CD4-positive, alpha-beta memory T cell (primary cell): Measurements from ENCODE around the gene GABRR1. TPM values are rescaled to one million over a fixed set of nuclear protein-coding genes. Genes with fewer than 3 reads are reported as not detected.

ENCODE experiments used
- CTCF ChIA-PET: fragments of 350-600 bp; sonication (Branson Sonifier 250); formaldehyde crosslinking; loops from one replicate; lab custom pipeline; 2021; ENCODE audit warnings: inconsistent platforms; ENCODE audit not compliant: partially characterized antibody; lab: Charles Lee
- POLR2A ChIA-PET: fragments of 350-600 bp; sonication (Branson Sonifier 250); formaldehyde crosslinking; loops from one replicate; lab custom pipeline; 2021; ENCODE audit not compliant: partially characterized antibody; lab: Charles Lee
- DNase-seq, 5 donors: peaks; one replicate each; pipeline versions ENCODE4 v3.0.0 to v3.0.0-alpha.2; 2020 to 2022; ENCODE audit warnings: mixed read lengths in 1 of 5
- H3K27ac ChIP-seq: one replicate; pipeline ENCODE4 v1.7.0; 2013; ENCODE audit warnings: low read depth, low read length
- H3K27me3 ChIP-seq: 2 replicates; pipeline ENCODE4 v1.7.0; 2013; ENCODE audit warnings: mild to moderate bottlenecking, low read length, moderate library complexity; ENCODE audit not compliant: insufficient read depth
- H3K36me3 ChIP-seq: 2 replicates; pipeline ENCODE4 v1.7.0; 2013; ENCODE audit warnings: mild to moderate bottlenecking, low read length, moderate library complexity; ENCODE audit not compliant: insufficient read depth
- H3K4me1 ChIP-seq: 2 replicates; pipeline ENCODE4 v1.7.0; 2013; ENCODE audit warnings: mild to moderate bottlenecking, low read length, moderate library complexity; ENCODE audit not compliant: insufficient read depth
- H3K4me3 ChIP-seq, 2 donors: one replicate each; pipeline ENCODE4 v1.7.0; 2013; ENCODE audit warnings: low read length in 2 of 2, mild to moderate bottlenecking in 1 of 2
- H3K9me3 ChIP-seq, 2 donors: one replicate each; pipeline ENCODE4 v1.7.0; 2013; ENCODE audit warnings: low read length in 2 of 2, control low read depth in 1 of 2; ENCODE audit not compliant: control insufficient read depth in 1 of 2
- H3K27ac Mint-ChIP-seq, 7 donors: one replicate each; pipeline ENCODE4 v1.8.0; 2020 to 2021; ENCODE audit warnings: mixed read lengths in 7 of 7, mild to moderate bottlenecking in 6 of 7, inconsistent platforms in 3 of 7, moderate library complexity in 3 of 7
- H3K27me3 Mint-ChIP-seq, 2 donors: one replicate each; pipeline ENCODE4 v1.8.0; 2020 to 2021; ENCODE audit warnings: mixed read lengths in 2 of 2
- H3K36me3 Mint-ChIP-seq, 2 donors: one replicate each; pipeline ENCODE4 v1.8.0; 2020 to 2021; ENCODE audit warnings: mixed read lengths in 2 of 2, inconsistent platforms in 1 of 2, mild to moderate bottlenecking in 1 of 2
- H3K4me1 Mint-ChIP-seq, 4 donors: one replicate each; pipeline ENCODE4 v1.8.0; 2020 to 2021; ENCODE audit warnings: mixed read lengths in 4 of 4, mild to moderate bottlenecking in 1 of 4
- H3K4me3 Mint-ChIP-seq, 8 donors: one replicate each; pipeline ENCODE4 v1.8.0; 2020 to 2021; ENCODE audit warnings: mixed read lengths in 8 of 8, mild to moderate bottlenecking in 7 of 8, moderate library complexity in 6 of 8, inconsistent platforms in 3 of 8
- H3K9me3 Mint-ChIP-seq, 8 donors: one replicate each; pipeline ENCODE4 v1.8.0; 2020 to 2021; ENCODE audit warnings: mixed read lengths in 8 of 8, mild to moderate bottlenecking in 5 of 8, inconsistent platforms in 3 of 8, moderate library complexity in 1 of 8
- intact Hi-C: fragments of 100-400 bp; cut with micrococcal nuclease; formaldehyde crosslinking; loops from one replicate; pipeline ENCODE4 v1.15.1; 2023
- polyA plus RNA-seq, 2 donors: library from polyadenylated mRNA; unstranded; fragments of 300-500 nt; fragmentation: Illumina TruSeq; gene quantifications; one replicate each; pipeline ENCODE4 v1.2.3, GENCODE V29; 2021
- total RNA-seq, 2 experiments: library from RNA; stranded (reverse); gene quantifications; one replicate each; pipeline ENCODE4 v1.2.3, GENCODE V29; 2021

GABRR1 gene
- total and polyA plus RNA-seq, 4 experiments from 2014 or later: not detected

DNA sequence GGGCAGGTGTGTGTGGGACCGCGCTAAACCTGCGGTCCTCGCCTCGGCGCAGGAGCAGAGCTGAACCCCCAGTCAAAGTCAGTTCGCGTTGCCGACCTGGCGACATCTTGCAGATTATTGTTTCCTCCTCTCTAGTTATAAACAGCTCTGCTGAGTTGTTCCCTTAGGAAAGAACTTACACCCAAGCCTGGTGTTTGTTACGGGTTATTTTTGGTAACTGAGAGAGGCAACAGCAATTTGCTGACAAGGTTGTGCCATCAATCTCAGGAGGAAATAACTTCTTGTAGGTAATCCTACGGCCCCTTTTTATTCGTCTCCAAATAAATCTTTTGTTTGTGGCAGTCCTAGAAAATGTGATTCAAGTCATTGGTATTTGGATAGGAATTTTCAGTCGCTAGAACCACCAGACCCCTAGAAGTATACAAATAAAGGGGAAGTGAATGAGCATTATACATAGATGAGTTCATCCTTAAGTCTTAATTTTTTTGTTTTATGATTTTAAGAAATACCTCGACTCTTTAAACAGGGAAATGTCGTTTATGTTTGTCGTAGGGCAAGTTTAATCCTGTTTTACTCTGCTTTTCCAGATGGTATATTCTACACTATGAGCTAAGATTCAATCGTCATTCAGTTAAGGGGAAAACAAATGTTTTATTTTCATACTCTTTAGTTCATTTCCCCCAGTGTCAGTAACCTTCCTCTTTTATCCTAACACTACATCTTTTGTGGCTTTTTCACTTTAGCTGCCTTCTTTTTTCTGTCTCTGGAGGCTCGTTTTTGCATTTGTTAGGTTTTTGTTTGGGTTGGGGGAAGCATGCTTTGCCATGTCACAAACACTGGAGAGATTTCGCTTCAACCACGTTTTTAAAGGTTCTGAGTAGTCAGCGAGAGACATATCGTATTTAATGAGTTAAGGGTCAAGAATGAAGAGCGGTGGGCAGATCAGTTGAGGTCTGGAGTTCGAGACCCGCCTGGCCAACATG, 70.1 kb downstream of the GABRR1 start:
- peaks cover 18 to 35% (median 27%) of the 10 kb centered on the region in 4 donors for H3K4me1 Mint-ChIP-seq
- peak overlapping the region; percentile 80 to 89 (median 87) for H3K4me3 Mint-ChIP-seq
- H3K4me1 ChIP-seq: peaks cover 20% of the 10 kb centered on the region
- peak overlapping the region; percentile 66 for H3K27ac ChIP-seq
- CTCF ChIA-PET: interaction anchor here (1.3 to 2.5 kb wide), 3 partner anchors 11 to 226 kb away, joined by 3 to 19 read pairs (median 4); partner anchors contain the start of gene PNRC1
- no peaks in the 10 kb centered on the region for H3K9me3 ChIP-seq
- H3K36me3 ChIP-seq: no peaks in the 10 kb centered on the region
- H3K9me3 Mint-ChIP-seq: no peaks in the 10 kb centered on the region
- no peaks in the 10 kb centered on the region for H3K27me3 Mint-ChIP-seq
- H3K4me3 ChIP-seq: peak overlapping the region; percentile 34 to 44
- peak in 1 of 5 donors; percentile 27 for DNase-seq
- peak overlapping the region in 6 of 7 donors; percentile 15 to 86 (median 74) for H3K27ac Mint-ChIP-seq
- peaks cover 6 to 26% of the 10 kb centered on the region in 2 donors for H3K36me3 Mint-ChIP-seq
- no peaks in the 10 kb centered on the region for H3K27me3 ChIP-seq
- intact Hi-C loops: loop anchor here (5.0 kb wide), 1 partner anchor 205 kb away; the partner anchor contains the start of gene UBE2J1
- POLR2A ChIA-PET: interaction anchor here (0.5 to 4.5 kb wide), 8 partner anchors 10 to 780 kb away, joined by 3 to 155 read pairs (median 4); partner anchors contain the start of genes PNRC1, RNGTT and UBE2J1

DNA sequence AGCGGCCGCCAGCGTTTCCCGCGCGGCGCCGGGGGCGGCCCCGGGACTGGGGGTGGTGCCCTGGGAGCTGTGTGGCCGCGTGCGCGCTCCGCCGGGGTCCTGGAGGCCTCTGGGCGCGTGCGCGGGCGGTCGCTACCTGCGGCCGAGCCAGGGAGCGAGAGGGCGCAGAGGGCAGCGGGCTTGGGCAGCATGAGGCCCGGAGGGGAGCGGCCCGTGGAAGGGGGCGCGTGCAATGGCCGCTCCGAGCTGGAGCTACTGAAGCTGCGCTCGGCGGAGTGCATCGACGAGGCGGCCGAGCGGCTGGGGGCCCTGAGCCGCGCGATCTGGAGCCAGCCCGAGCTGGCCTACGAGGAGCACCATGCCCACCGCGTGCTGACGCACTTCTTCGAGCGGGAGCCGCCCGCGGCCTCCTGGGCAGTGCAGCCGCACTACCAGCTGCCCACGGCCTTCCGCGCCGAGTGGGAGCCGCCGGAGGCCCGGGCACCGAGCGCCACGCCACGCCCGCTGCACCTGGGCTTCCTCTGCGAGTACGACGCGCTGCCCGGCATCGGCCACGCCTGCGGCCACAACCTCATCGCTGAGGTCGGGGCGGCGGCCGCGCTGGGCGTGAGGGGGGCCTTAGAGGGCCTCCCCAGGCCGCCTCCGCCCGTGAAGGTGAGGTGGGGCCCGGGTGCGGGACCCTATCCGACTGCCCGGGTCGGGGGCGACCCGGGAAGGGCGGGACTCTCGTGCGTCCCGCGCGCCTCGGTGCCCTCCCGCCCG, 71.0 kb downstream of the GABRR1 start, which contains the start of gene PM20D2:
PM20D2 (plus strand) TSS at position 100 of the 762 bp plus-strand sequence; CDS start at position 190, 90 bp downstream.
- Histone ChIP-seq H3K36me3 (no peaks in the 10 kb centered on the region), H3K4me1 (peaks cover 20% of the 10 kb centered on the region), H3K9me3 (no peaks in the 10 kb centered on the region), H3K27ac (peak within 1 kb of the TSS; percentile 66), H3K27me3 (no peaks in the 10 kb centered on the region), H3K4me3 (peak within 1 kb of the TSS; percentile 34 to 44)
- ChIA-PET CTCF (interaction anchor here (1.0 to 2.9 kb wide), 6 partner anchors 17 to 226 kb away, joined by 3 to 19 read pairs (median 4); partner anchors contain the start of gene PNRC1), POLR2A (interaction anchor here (0.5 to 4.5 kb wide), 15 partner anchors 8 to 492 kb away, joined by 3 to 155 read pairs (median 4); partner anchors contain the start of genes LYRM2, PNRC1, RNGTT and UBE2J1)
- H3K27ac Mint-ChIP-seq: peak within 1 kb of the TSS; percentile 89 to 98 (median 94)
- peak; percentile 52 to 61 (median 57) for DNase-seq
- H3K4me1 Mint-ChIP-seq: peaks cover 18 to 35% (median 27%) of the 10 kb centered on the region in 4 donors
- peak within 1 kb of the TSS; percentile 90 to 99 (median 96) for H3K4me3 Mint-ChIP-seq
- intact Hi-C loops: loop anchor here (1.0 to 5.0 kb wide), 3 partner anchors 66 to 206 kb away; partner anchors contain the start of genes PNRC1 and UBE2J1
- H3K27me3 Mint-ChIP-seq: no peaks in the 10 kb centered on the region
- no peaks in the 10 kb centered on the region for H3K9me3 Mint-ChIP-seq
- peaks cover 0 to 20% of the 10 kb centered on the region in 2 donors for H3K36me3 Mint-ChIP-seq

DNA sequence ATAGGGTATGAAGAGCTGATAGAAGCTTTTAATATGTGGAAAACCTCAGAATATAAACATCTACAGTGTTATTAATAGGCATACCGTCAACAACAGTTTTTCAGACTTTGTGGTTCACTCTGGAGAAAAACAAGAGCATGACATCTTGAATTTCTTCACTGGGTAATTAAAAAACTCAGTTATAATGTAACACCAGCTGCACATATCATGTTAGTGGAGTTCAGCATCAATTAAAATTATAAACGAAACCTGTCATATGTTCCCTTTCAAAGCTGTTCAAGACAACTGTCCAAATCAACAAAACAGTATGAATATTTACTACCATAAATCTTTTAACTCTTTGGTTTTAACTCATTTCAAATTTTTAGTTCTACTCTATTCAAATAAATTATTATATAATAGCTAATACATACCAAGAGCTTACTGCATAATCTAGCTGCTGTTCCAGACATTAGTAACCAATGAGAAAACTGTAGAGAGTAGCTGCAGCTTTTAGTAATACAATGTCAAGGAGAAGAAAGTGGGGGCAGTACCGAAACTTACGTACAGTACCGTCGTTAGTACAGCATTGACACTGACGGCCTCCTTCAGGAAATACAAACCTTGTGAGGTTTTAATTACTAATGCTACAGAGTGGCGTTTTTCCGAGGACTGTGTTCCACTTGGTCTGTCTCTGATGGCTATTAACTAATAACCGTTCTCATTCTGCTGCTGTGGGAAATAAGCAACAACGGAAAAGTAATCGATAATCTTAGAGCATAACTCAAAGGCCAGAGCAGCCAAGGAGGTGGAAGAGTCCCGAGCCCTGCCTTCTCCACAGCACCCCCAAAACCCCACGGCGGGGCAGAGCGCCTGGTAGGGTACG, 71.8 kb downstream of the GABRR1 start:
- Histone ChIP-seq H3K9me3 (no peaks in the 10 kb centered on the region), H3K36me3 (no peaks in the 10 kb centered on the region), H3K4me1 (peaks cover 20% of the 10 kb centered on the region), H3K27me3 (no peaks in the 10 kb centered on the region), H3K27ac (peak overlapping the region; percentile 66), H3K4me3 (peak overlapping the region; percentile 33 to 44)
- peak overlapping the region; percentile 89 to 98 (median 94) for H3K27ac Mint-ChIP-seq
- H3K4me3 Mint-ChIP-seq: peak overlapping the region; percentile 90 to 99 (median 96)
- no peaks in the 10 kb centered on the region for H3K9me3 Mint-ChIP-seq
- no peaks in the 10 kb centered on the region for H3K27me3 Mint-ChIP-seq
- intact Hi-C loops: loop anchor here (1.0 to 5.0 kb wide), 3 partner anchors 65 to 207 kb away; partner anchors contain the start of genes PNRC1 and UBE2J1
- peaks cover 0 to 20% of the 10 kb centered on the region in 2 donors for H3K36me3 Mint-ChIP-seq
- ChIA-PET CTCF (interaction anchor here (1.0 to 2.9 kb wide), 7 partner anchors 16 to 227 kb away, joined by 3 to 19 read pairs (median 5); partner anchors contain the start of gene PNRC1), POLR2A (interaction anchor here (0.8 to 4.5 kb wide), 12 partner anchors 9 to 493 kb away, joined by 3 to 155 read pairs (median 4); partner anchors contain the start of genes LYRM2, PNRC1, RNGTT and UBE2J1)
- peaks cover 18 to 35% (median 27%) of the 10 kb centered on the region in 4 donors for H3K4me1 Mint-ChIP-seq
- DNase-seq: peak in 4 of 5 donors; percentile 49 to 56 (median 54)

DNA sequence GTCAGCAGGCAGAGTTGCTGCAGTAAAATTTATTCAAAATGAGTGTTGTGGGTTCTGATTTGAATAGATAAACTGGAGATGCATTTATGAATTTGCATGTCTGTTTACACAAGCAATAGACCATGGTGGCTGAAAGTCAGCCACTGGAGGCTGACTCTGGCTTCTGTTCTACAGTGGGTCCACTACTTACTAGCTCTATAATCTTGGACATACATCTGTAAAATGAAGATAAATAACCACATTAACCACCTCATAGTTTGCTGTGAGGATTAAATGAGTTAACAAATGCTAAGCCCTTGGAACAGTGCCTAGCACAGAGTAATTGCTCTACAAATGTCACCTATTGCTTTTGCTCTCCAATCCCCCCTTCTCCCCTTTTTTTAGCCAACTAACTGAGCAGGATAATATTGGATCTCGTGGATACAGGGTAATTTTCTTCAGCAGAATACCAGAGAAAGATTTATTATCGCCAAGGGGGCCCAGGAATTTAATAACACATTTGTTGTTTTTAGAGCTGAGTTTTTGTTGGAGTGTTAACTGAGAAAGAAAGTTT, 72.7 kb downstream of the GABRR1 start:
- H3K27me3 Mint-ChIP-seq: no peaks in the 10 kb centered on the region
- Histone ChIP-seq H3K4me1 (peaks cover 20% of the 10 kb centered on the region), H3K4me3 (no peak overlapping the region), H3K9me3 (no peaks in the 10 kb centered on the region), H3K27me3 (no peaks in the 10 kb centered on the region), H3K36me3 (no peaks in the 10 kb centered on the region), H3K27ac (no peak overlapping the region)
- no peak for DNase-seq
- H3K4me3 Mint-ChIP-seq: peak overlapping the region in 3 of 8 donors; percentile 18 to 58 (median 32)
- intact Hi-C loops: no loop called here
- H3K27ac Mint-ChIP-seq: peak overlapping the region in 3 of 7 donors; percentile 42 to 77 (median 46)
- ChIA-PET POLR2A (interaction anchor here (1.7 to 4.5 kb wide), 3 partner anchors 59 to 205 kb away, joined by 6 to 155 read pairs (median 10); partner anchors contain the start of gene PNRC1), CTCF (interaction anchor here (1.3 to 2.9 kb wide), 4 partner anchors 65 to 228 kb away, joined by 4 to 19 read pairs (median 9); partner anchors contain the start of gene PNRC1)
- no peaks in the 10 kb centered on the region for H3K9me3 Mint-ChIP-seq
- peaks cover 0 to 14% of the 10 kb centered on the region in 2 donors for H3K36me3 Mint-ChIP-seq
- peaks cover 16 to 30% (median 24%) of the 10 kb centered on the region in 4 donors for H3K4me1 Mint-ChIP-seq

DNA sequence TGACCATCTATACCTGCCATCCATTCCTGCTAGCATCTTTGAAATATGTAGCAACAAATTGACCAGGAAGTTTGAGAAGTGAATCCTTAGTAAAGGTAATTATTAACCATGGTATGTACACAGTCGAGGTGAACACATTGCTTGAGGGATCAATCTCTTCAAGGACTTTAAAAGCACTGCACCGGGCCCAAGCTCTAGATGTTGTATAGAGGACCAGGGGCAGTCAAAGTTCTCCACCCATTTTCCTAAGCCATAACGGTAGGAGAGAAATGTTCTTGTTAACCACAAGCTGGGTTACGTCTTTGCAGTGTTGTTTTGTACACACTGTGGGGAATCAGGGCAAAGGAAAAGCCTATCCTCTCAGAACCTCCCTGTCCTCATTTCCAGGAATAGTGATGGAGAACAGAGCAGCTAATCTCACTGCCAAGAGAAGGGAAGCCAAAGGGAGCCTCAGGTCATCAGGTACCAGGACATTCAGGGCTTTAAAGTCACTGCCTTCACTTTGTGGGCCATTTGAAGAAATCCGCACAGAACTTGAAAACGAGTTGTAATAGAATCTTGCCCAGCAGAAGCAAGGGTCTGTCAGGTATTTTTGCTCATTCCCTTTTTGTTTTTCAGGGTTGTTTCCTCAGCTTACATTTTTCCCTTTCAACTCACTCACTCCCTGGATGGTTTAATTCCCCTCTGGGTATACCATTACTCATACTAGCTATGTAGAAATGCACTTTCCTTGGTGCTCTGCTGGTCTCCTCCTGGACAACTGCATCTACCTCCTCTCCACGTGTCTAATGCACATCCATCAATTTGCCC, 76.6 kb downstream of the GABRR1 start:
- intact Hi-C loops: no loop called here
- Mint-ChIP-seq H3K36me3 (peaks cover 0 to 2% of the 10 kb centered on the region in 2 donors), H3K4me3 (no peak overlapping the region), H3K27me3 (no peaks in the 10 kb centered on the region), H3K9me3 (no peaks in the 10 kb centered on the region), H3K4me1 (peaks cover 2 to 7% (median 3%) of the 10 kb centered on the region in 4 donors), H3K27ac (peak overlapping the region in 2 of 7 donors; percentile 49 to 54)
- Histone ChIP-seq H3K9me3 (no peaks in the 10 kb centered on the region), H3K36me3 (no peaks in the 10 kb centered on the region), H3K27me3 (no peaks in the 10 kb centered on the region), H3K27ac (no peak overlapping the region), H3K4me1 (no peaks in the 10 kb centered on the region), H3K4me3 (no peak overlapping the region)
- ChIA-PET POLR2A (no interaction called here), CTCF (interaction anchor here (0.7 kb wide), 1 partner anchor 158 kb away, joined by 4 read pairs; no protein-coding TSS in a partner anchor)
- DNase-seq: no peak
